Gastrocnemius medialis (tissue), 4 donors: ENCODE measurements around the gene ATRNL1. TPM values are rescaled to one million over a fixed set of nuclear protein-coding genes. Genes with fewer than 3 reads are reported as not detected.
"Not testable (repeated sequence)": the region's sequence is repeated elsewhere in the genome, so short reads cannot be mapped to it uniquely, and the experiment has no call there.

Experiments used
- ATAC-seq, 2 donors: fragments of 150-250 bp; one replicate each; pipeline ENCODE4 v1.9.1; 2016
- DNase-seq, 2 donors: peaks; one replicate each; pipeline ENCODE4 v3.0.0-alpha.2; 2019
- H3K27ac ChIP-seq, 4 donors: fragments of 200-600 bp; sonication (generic); 1 replicate in 1 of 4; 2 replicates in 3 of 4; pipeline ENCODE4 v1.5.1; 2016 to 2018; ENCODE audit warnings: mild to moderate bottlenecking in 2 of 4, moderate library complexity in 1 of 4
- H3K27me3 ChIP-seq, 3 donors: fragments of 200-600 bp; sonication (generic) in 2 of 3; 1 replicate in 1 of 3; 2 replicates in 2 of 3; pipeline versions ENCODE4 v1.5.1 to v1.6.0; 2016 to 2019; ENCODE audit warnings: mild to moderate bottlenecking in 1 of 3, moderate library complexity in 1 of 3
- H3K36me3 ChIP-seq, 2 donors: fragments of 200-600 bp; sonication (generic) in 1 of 2; one replicate each; pipeline ENCODE4 v1.5.1; 2017 to 2018
- H3K4me1 ChIP-seq, 2 donors: fragments of 200-600 bp; sonication (generic) in 1 of 2; one replicate each; pipeline ENCODE4 v1.5.1; 2016 to 2017; ENCODE audit warnings: mild to moderate bottlenecking in 2 of 2
- H3K4me3 ChIP-seq, 4 donors: fragments of 200-600 bp; sonication (generic) in 3 of 4; 1 replicate in 1 of 4; 2 replicates in 3 of 4; pipeline ENCODE4 v1.5.1; 2016 to 2019; ENCODE audit warnings: mild to moderate bottlenecking in 2 of 4
- H3K9me3 ChIP-seq, 3 donors: fragments of 200-600 bp; sonication (generic) in 2 of 3; 1 replicate in 1 of 3; 2 replicates in 2 of 3; pipeline ENCODE4 v1.5.1; 2016 to 2019
- CTCF ChIP-seq, 5 experiments: fragments of 450-650 bp in 3 of 5; fragments of 200-600 bp in 2 of 5; sonication (generic) in 2 of 5; IDR thresholded peaks in 4 of 5; conservative IDR thresholded peaks in 1 of 5; 1 replicate in 4 of 5; 2 replicates in 1 of 5; pipeline ENCODE4 v1.5.1; 2016 to 2019; ENCODE audit warnings: antibody characterized with exemption in 5 of 5, mild to moderate bottlenecking in 3 of 5, moderate library complexity in 3 of 5
- POLR2A ChIP-seq, 2 donors: fragments of 450-650 bp; IDR thresholded peaks; one replicate each; pipeline ENCODE4 v1.6.1; 2017; ENCODE audit warnings: antibody characterized with exemption in 2 of 2, mild to moderate bottlenecking in 2 of 2, moderate library complexity in 2 of 2
- in situ Hi-C, 4 donors: fragments of 200-750 bp; cut with MboI; loops; one replicate each; pipeline versions ENCODE4 v1.15.0 to v1.8.0; 2017; ENCODE audit warnings: low sequenced_read_pairs in 4 of 4
- intact Hi-C: fragments of 100-400 bp; cut with DNase I; formaldehyde crosslinking; loops from one replicate; pipeline ENCODE4 v1.15.1; 2023; ENCODE audit warnings: low total_unique reads
- total RNA-seq, 4 donors: library from RNA; depleted of rRNA; stranded (reverse); fragments of >200 nt; gene quantifications; one replicate each; pipeline versions ENCODE4 v1.1.0 to v1.2.3, GENCODE V29; 2016

The ATRNL1 gene
- total RNA-seq, 4 donors from 2014 or later, result 1.6 to 10.8 (median 3.8) TPM

- Histone ChIP-seq H3K36me3 (no peaks in the 10 kb centered on the region), H3K9me3 (no peaks in the 10 kb centered on the region), H3K27ac (no peak overlapping the region), H3K27me3 (no peaks in the 10 kb centered on the region), H3K4me3 (no peak overlapping the region), H3K4me1 (no peaks in the 10 kb centered on the region)
- TF ChIP-seq CTCF (IDR thresholded peaks at IDR 0.05 in 4 of 5, conservative IDR thresholded peaks at IDR 0.05 in 1 of 5) (no peak), POLR2A (IDR thresholded peaks at IDR 0.05) (no peak)
- intact Hi-C loops (no loop called here), in situ Hi-C loops (no loop called here)
- DNase-seq (no peak), ATAC-seq (no peak)
These were observed 654.6 kb downstream of the ATRNL1 start for GRCh38 chr10:115747811-115748210.

- H3K9me3 ChIP-seq, H3K4me3 ChIP-seq, H3K27me3 ChIP-seq, intact Hi-C loops, H3K27ac ChIP-seq, H3K36me3 ChIP-seq, ATAC-seq, DNase-seq, H3K4me1 ChIP-seq, in situ Hi-C loops: not testable (repeated sequence)
These were observed 665.3 kb downstream of the ATRNL1 start for GRCh38 chr10:115758488-115758887.

GRCh38 chr10:115760131-115760530 lies 667.0 kb downstream of the ATRNL1 start:
- intact Hi-C loops, result no loop called here
- no peaks in the 10 kb centered on the region for H3K9me3 ChIP-seq
- no peak for TF ChIP-seq CTCF (IDR thresholded peaks at IDR 0.05 in 4 of 5, conservative IDR thresholded peaks at IDR 0.05 in 1 of 5)
- no peak for TF ChIP-seq POLR2A (IDR thresholded peaks at IDR 0.05)
- DNase-seq, result no peak
- in situ Hi-C loops, result no loop called here
- H3K27ac ChIP-seq, result no peak overlapping the region
- H3K27me3 ChIP-seq, result no peaks in the 10 kb centered on the region
- no peak overlapping the region for H3K4me3 ChIP-seq
- H3K36me3 ChIP-seq, result no peaks in the 10 kb centered on the region
- ATAC-seq, result no peak
- no peaks in the 10 kb centered on the region for H3K4me1 ChIP-seq

GRCh38 chr10:115761166-115761565 lies 668.0 kb downstream of the ATRNL1 start:
- intact Hi-C loops, result no loop called here
- no peak for TF ChIP-seq CTCF (IDR thresholded peaks at IDR 0.05 in 4 of 5, conservative IDR thresholded peaks at IDR 0.05 in 1 of 5)
- no peak for TF ChIP-seq POLR2A (IDR thresholded peaks at IDR 0.05)
- Histone ChIP-seq H3K4me3 (no peak overlapping the region), H3K27ac (no peak overlapping the region), H3K4me1 (no peaks in the 10 kb centered on the region), H3K9me3 (no peaks in the 10 kb centered on the region), H3K27me3 (no peaks in the 10 kb centered on the region), H3K36me3 (no peaks in the 10 kb centered on the region)
- ATAC-seq (no peak), DNase-seq (no peak)
- in situ Hi-C loops, result no loop called here

GRCh38 chr10:115762029-115762428 lies 668.9 kb downstream of the ATRNL1 start:
- Histone ChIP-seq H3K9me3 (no peaks in the 10 kb centered on the region), H3K27me3 (no peaks in the 10 kb centered on the region), H3K27ac (no peak overlapping the region), H3K4me3 (no peak overlapping the region), H3K36me3 (no peaks in the 10 kb centered on the region), H3K4me1 (no peaks in the 10 kb centered on the region)
- no peak for ATAC-seq
- DNase-seq, result no peak
- in situ Hi-C loops (no loop called here), intact Hi-C loops (no loop called here)
- TF ChIP-seq CTCF (IDR thresholded peaks at IDR 0.05 in 4 of 5, conservative IDR thresholded peaks at IDR 0.05 in 1 of 5) (no peak), POLR2A (IDR thresholded peaks at IDR 0.05) (no peak)
